Breast epithelium (tissue), 4 donors: Measurements from ENCODE around the gene STIM2. TPM values are rescaled to one million over a fixed set of nuclear protein-coding genes. Genes with fewer than 3 reads are reported as not detected.
A peak's percentile ranks its signal among the peaks of the same experiment; 100 is the strongest.

Experiments used
- DNase-seq, 2 donors: peaks; one replicate each; pipeline ENCODE4 v3.0.0-alpha.2; 2019; ENCODE audit warnings: low spot score in 2 of 2
- H3K27ac ChIP-seq, 2 donors: fragments of 200-600 bp; sonication (generic) in 1 of 2; one replicate each; pipeline ENCODE4 v1.5.1; 2016 to 2019; ENCODE audit warnings: mild to moderate bottlenecking in 1 of 2
- H3K27me3 ChIP-seq, 2 donors: fragments of 200-600 bp; sonication (generic) in 1 of 2; one replicate each; pipeline versions ENCODE4 v1.5.1 to v1.6.0; 2017 to 2019; ENCODE audit warnings: control low read depth in 1 of 2, mild to moderate bottlenecking in 1 of 2
- H3K36me3 ChIP-seq: fragments of 200-600 bp; one replicate; pipeline ENCODE4 v1.5.1; 2019
- H3K4me1 ChIP-seq, 2 donors: fragments of 200-600 bp; sonication (generic); one replicate each; pipeline ENCODE4 v1.5.1; 2016 to 2019; ENCODE audit warnings: control low read depth in 1 of 2
- H3K4me3 ChIP-seq, 3 donors: fragments of 200-600 bp; sonication (generic); 1 replicate in 2 of 3; 2 replicates in 1 of 3; pipeline ENCODE4 v1.5.1; 2016 to 2019; ENCODE audit warnings: mild to moderate bottlenecking in 3 of 3, moderate library complexity in 2 of 3
- H3K9me3 ChIP-seq, 2 donors: fragments of 200-600 bp; sonication (generic) in 1 of 2; one replicate each; pipeline ENCODE4 v1.5.1; 2016 to 2019; ENCODE audit warnings: control low read depth in 1 of 2
- CTCF ChIP-seq, 3 donors: fragments of 450-650 bp; IDR thresholded peaks; one replicate each; pipeline ENCODE4 v1.5.1; 2016 to 2017; ENCODE audit warnings: antibody characterized with exemption in 3 of 3, mild to moderate bottlenecking in 3 of 3, moderate library complexity in 3 of 3
- POLR2A ChIP-seq: fragments of 450-650 bp; IDR thresholded peaks from one replicate; pipeline ENCODE4 v1.6.1; 2016; ENCODE audit warnings: antibody characterized with exemption, mild to moderate bottlenecking, moderate library complexity
- POLR2AphosphoS5 ChIP-seq, 3 donors: sonication (generic); formaldehyde crosslinking; IDR thresholded peaks; one replicate each; pipeline ENCODE4 v1.6.1; 2017; ENCODE audit warnings: antibody characterized with exemption in 3 of 3
- intact Hi-C: fragments of 100-400 bp; cut with DNase I; formaldehyde crosslinking; loops from one replicate; pipeline ENCODE4 v1.15.1; 2023; ENCODE audit warnings: low total_unique reads
- total RNA-seq, 3 donors: library from RNA; depleted of rRNA; stranded (reverse); fragments of >200 nt; gene quantifications; one replicate each; pipeline ENCODE4 v1.1.0, GENCODE V29; 2016

The STIM2 gene
- total RNA-seq, 3 donors from 2014 or later: 12.0 to 24.7 (median 23.3) TPM

GRCh38 chr4:27042411-27042810 lies 181.8 kb downstream of the STIM2 start:
- intact Hi-C loops: no loop called here
- no peak for DNase-seq
- Histone ChIP-seq H3K9me3 (no peaks in the 10 kb centered on the region), H3K27ac (no peak overlapping the region), H3K27me3 (no peaks in the 10 kb centered on the region), H3K36me3 (no peaks in the 10 kb centered on the region), H3K4me3 (no peak overlapping the region), H3K4me1 (no peaks in the 10 kb centered on the region)
- TF ChIP-seq POLR2AphosphoS5 (IDR thresholded peaks at IDR 0.05) (no peak), CTCF (IDR thresholded peaks at IDR 0.05) (no peak)

GRCh38 chr4:27043200-27043599 lies 182.6 kb downstream of the STIM2 start:
- intact Hi-C loops: no loop called here
- Histone ChIP-seq H3K36me3 (no peaks in the 10 kb centered on the region), H3K27ac (no peak overlapping the region), H3K4me1 (no peaks in the 10 kb centered on the region), H3K27me3 (no peaks in the 10 kb centered on the region), H3K9me3 (no peaks in the 10 kb centered on the region), H3K4me3 (no peak overlapping the region)
- TF ChIP-seq POLR2AphosphoS5 (IDR thresholded peaks at IDR 0.05): no peak
- DNase-seq: no peak

- no peak overlapping the region for H3K27ac ChIP-seq
- no peak for DNase-seq
- H3K4me3 ChIP-seq: no peak overlapping the region
- H3K4me1 ChIP-seq: no peaks in the 10 kb centered on the region
- no peak for TF ChIP-seq CTCF (IDR thresholded peaks at IDR 0.05)
- no peak for TF ChIP-seq POLR2AphosphoS5 (IDR thresholded peaks at IDR 0.05)
- no peak for TF ChIP-seq POLR2A
- intact Hi-C loops: no loop called here
- H3K36me3 ChIP-seq: no peaks in the 10 kb centered on the region
- no peaks in the 10 kb centered on the region for H3K9me3 ChIP-seq
- no peaks in the 10 kb centered on the region for H3K27me3 ChIP-seq
Measured at GRCh38 chr4:27046851-27047250, 186.2 kb downstream of the STIM2 start.

GRCh38 chr4:27048429-27049238 lies 188.0 kb downstream of the STIM2 start:
- peak overlapping the region; percentile 26 to 46 (median 37) for H3K4me3 ChIP-seq
- no peaks in the 10 kb centered on the region for H3K4me1 ChIP-seq
- no peaks in the 10 kb centered on the region for H3K27me3 ChIP-seq
- no peak for DNase-seq
- TF ChIP-seq POLR2A: no peak
- TF ChIP-seq POLR2AphosphoS5 (IDR thresholded peaks at IDR 0.05): no peak
- TF ChIP-seq CTCF (IDR thresholded peaks at IDR 0.05): peak; percentile 54 to 69 (median 68)
- intact Hi-C loops: no loop called here
- no peaks in the 10 kb centered on the region for H3K9me3 ChIP-seq
- no peaks in the 10 kb centered on the region for H3K36me3 ChIP-seq
- H3K27ac ChIP-seq: no peak overlapping the region

- no peak overlapping the region for H3K27ac ChIP-seq
- no peaks in the 10 kb centered on the region for H3K27me3 ChIP-seq
- intact Hi-C loops: no loop called here
- no peaks in the 10 kb centered on the region for H3K4me1 ChIP-seq
- no peak for DNase-seq
- no peak overlapping the region for H3K4me3 ChIP-seq
- H3K9me3 ChIP-seq: no peaks in the 10 kb centered on the region
- no peak for TF ChIP-seq POLR2AphosphoS5 (IDR thresholded peaks at IDR 0.05)
- H3K36me3 ChIP-seq: no peaks in the 10 kb centered on the region
Measured at GRCh38 chr4:27049239-27049829, 188.7 kb downstream of the STIM2 start.

GRCh38 chr4:27050731-27051130 lies 190.1 kb downstream of the STIM2 start:
- Histone ChIP-seq H3K9me3 (no peaks in the 10 kb centered on the region), H3K27me3 (peaks cover 0 to 2% of the 10 kb centered on the region in 2 donors), H3K36me3 (no peaks in the 10 kb centered on the region), H3K27ac (no peak overlapping the region), H3K4me1 (no peaks in the 10 kb centered on the region), H3K4me3 (no peak overlapping the region)
- intact Hi-C loops: no loop called here
- TF ChIP-seq POLR2A (no peak), CTCF (IDR thresholded peaks at IDR 0.05) (no peak), POLR2AphosphoS5 (IDR thresholded peaks at IDR 0.05) (no peak)
- DNase-seq: no peak
